H1 (cell line): Measurements from ENCODE around the gene CYLD.

Experiments used
- EP300 ChIP-seq, 2 experiments: IDR thresholded peaks; 1 replicate in 1 of 2; 2 replicates in 1 of 2; pipeline ENCODE4 v1.6.1; 2011 to 2012; ENCODE audit warnings: low read depth in 2 of 2, low read length in 2 of 2, mild to moderate bottlenecking in 2 of 2, borderline replicate concordance in 1 of 2, inconsistent platforms in 1 of 2, moderate library complexity in 1 of 2
- EZH2 ChIP-seq: fragments of 200-600 bp; sonication (generic); IDR thresholded peaks from 2 replicates; pipeline ENCODE4 v1.7.1; 2012; ENCODE audit warnings: low read depth, mild to moderate bottlenecking, moderate library complexity, low read length, inconsistent platforms; ENCODE audit not compliant: severe bottlenecking
- GABPA ChIP-seq: IDR thresholded peaks from 2 replicates; pipeline ENCODE4 v1.6.1; 2011; ENCODE audit warnings: mild to moderate bottlenecking, low read length, moderate library complexity, borderline replicate concordance; ENCODE audit not compliant: insufficient read depth
- KDM5A ChIP-seq: fragments of 200-600 bp; IDR thresholded peaks from 2 replicates; pipeline ENCODE4 v1.7.1; 2012; ENCODE audit warnings: mild to moderate bottlenecking, low read length, inconsistent platforms, mixed read lengths
- MAFK ChIP-seq: IDR thresholded peaks from 2 replicates; pipeline ENCODE4 v1.6.1; 2012; ENCODE audit warnings: low read depth, mild to moderate bottlenecking, improper control_type of control experiment, low read length
- NRF1 ChIP-seq: IDR thresholded peaks from 2 replicates; pipeline ENCODE4 v1.6.1; 2011; ENCODE audit warnings: mild to moderate bottlenecking, low read depth, low read length, improper control_type of control experiment
- POLR2A ChIP-seq, 2 experiments: IDR thresholded peaks; 1 replicate in 1 of 2; 2 replicates in 1 of 2; pipeline ENCODE4 v1.6.1; 2011; ENCODE audit warnings: low read depth in 2 of 2, low read length in 2 of 2, mild to moderate bottlenecking in 2 of 2; ENCODE audit errors: control extremely low read depth in 1 of 2
- RBBP5 ChIP-seq: IDR thresholded peaks from 2 replicates; pipeline ENCODE4 v1.7.1; 2012; ENCODE audit warnings: low read depth, mild to moderate bottlenecking, inconsistent platforms, low read length, moderate library complexity, borderline replicate concordance
- SP4 ChIP-seq: IDR thresholded peaks from 2 replicates; pipeline ENCODE4 v1.6.1; 2012; ENCODE audit warnings: low read length, inconsistent platforms
- SUZ12 ChIP-seq: fragments of 200-600 bp; sonication (generic); IDR thresholded peaks from 2 replicates; pipeline ENCODE4 v1.6.1; 2012; ENCODE audit warnings: mild to moderate bottlenecking, inconsistent platforms, low read length, moderate library complexity, mixed read lengths
- USF2 ChIP-seq: IDR thresholded peaks from 2 replicates; pipeline ENCODE4 v1.6.1; 2011; ENCODE audit warnings: low read length, improper control_type of control experiment
- TF ChIP-seq, protein P1 (sequence below), 3 experiments: IDR thresholded peaks; 1 replicate in 2 of 3; 2 replicates in 1 of 3; pipeline versions ENCODE4 v1.5.1 to v1.6.1; 2011; ENCODE audit warnings: low read length in 3 of 3, mild to moderate bottlenecking in 3 of 3, inconsistent platforms in 2 of 3, low read depth in 1 of 3, moderate library complexity in 1 of 3; ENCODE audit not compliant: insufficient read depth in 1 of 3; ENCODE audit errors: control extremely low read depth in 1 of 3

- TF ChIP-seq EZH2 (no peak), KDM5A (no peak), SUZ12 (no peak), USF2 (no peak), SP4 (no peak), GABPA (no peak), RBBP5 (no peak), MAFK (no peak), NRF1 (no peak), EP300 (IDR thresholded peaks at IDR 0.05; ENCODE audit: borderline replicate concordance in 1 of 2, low read depth in 2 of 2, low read length in 2 of 2) (no peak), POLR2A (IDR thresholded peaks at IDR 0.05; ENCODE audit: control extremely low read depth in 1 of 2, low read depth in 2 of 2, low read length in 2 of 2) (no peak)
- TF ChIP-seq, protein P1, sequence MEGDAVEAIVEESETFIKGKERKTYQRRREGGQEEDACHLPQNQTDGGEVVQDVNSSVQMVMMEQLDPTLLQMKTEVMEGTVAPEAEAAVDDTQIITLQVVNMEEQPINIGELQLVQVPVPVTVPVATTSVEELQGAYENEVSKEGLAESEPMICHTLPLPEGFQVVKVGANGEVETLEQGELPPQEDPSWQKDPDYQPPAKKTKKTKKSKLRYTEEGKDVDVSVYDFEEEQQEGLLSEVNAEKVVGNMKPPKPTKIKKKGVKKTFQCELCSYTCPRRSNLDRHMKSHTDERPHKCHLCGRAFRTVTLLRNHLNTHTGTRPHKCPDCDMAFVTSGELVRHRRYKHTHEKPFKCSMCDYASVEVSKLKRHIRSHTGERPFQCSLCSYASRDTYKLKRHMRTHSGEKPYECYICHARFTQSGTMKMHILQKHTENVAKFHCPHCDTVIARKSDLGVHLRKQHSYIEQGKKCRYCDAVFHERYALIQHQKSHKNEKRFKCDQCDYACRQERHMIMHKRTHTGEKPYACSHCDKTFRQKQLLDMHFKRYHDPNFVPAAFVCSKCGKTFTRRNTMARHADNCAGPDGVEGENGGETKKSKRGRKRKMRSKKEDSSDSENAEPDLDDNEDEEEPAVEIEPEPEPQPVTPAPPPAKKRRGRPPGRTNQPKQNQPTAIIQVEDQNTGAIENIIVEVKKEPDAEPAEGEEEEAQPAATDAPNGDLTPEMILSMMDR (IDR thresholded peaks at IDR 0.05; ENCODE audit: control extremely low read depth in 1 of 3, insufficient read depth in 1 of 3, low read depth in 1 of 3, low read length in 3 of 3), result no peak
Observed at GRCh38 chr16:50695017-50696000, 46.6 kb upstream of the CYLD start.
